ENCODE measurements around the gene KLHL22.
A peak's percentile ranks its signal among the peaks of the same experiment; 100 is the strongest.
"Not testable (repeated sequence)": the region's sequence is repeated elsewhere in the genome, so short reads cannot be mapped to it uniquely, and the experiment has no call there.

KLHL22 gene

DNA sequence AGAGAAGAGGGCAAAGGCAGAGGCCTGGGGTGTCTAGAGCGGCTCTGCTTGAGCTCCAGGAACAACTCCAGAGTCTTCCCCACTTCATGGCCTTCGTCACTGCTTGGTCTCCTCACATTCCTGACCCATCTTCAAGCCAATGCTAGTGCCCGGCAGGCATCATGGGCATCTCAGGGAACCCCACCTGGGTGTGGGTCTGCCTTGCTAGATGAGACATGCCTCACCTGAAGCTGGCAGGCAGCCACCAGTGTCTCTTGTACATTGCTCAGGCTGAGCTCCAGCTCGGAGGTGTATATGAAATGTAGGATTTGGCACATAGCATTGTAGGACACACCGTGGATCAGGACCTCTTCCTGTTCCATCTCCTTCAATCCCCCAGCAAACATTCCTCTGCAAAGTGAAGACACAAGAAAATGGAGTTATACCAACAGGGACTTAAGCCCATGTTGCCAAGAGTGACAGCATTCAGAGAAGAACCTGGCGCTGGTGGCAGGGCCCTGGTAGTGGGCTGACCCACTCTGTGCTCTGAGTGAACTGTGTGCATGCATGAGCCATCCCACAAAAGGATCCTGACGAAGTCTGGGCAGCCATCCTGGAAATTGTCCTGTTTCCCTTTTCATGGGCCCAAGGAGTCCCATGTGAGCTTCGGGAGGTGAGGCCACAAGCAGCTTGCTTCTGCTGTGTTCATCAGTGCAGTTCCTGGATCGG lies 24.3 kb downstream of the KLHL22 start:
- DNase-seq = no peak

DNA sequence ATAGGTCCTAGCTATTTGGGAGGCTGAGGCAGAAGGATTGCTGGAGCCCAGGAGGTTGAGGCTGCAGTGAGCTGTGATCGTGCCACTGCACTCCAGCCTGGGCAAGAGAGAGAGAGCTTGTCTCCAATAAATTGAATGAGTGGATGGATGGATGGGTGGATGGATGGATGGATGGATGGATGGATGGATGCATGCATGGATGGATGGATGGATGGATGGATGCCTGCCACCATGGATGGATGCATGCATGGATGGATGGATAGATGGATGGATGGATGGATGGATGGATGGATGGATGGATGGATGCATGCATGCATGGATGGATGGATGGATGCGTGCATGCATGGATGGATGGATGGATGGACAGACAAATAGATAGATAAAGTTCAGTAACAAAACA lies 25.1 kb downstream of the KLHL22 start:
- not testable (repeated sequence) for DNase-seq

DNA sequence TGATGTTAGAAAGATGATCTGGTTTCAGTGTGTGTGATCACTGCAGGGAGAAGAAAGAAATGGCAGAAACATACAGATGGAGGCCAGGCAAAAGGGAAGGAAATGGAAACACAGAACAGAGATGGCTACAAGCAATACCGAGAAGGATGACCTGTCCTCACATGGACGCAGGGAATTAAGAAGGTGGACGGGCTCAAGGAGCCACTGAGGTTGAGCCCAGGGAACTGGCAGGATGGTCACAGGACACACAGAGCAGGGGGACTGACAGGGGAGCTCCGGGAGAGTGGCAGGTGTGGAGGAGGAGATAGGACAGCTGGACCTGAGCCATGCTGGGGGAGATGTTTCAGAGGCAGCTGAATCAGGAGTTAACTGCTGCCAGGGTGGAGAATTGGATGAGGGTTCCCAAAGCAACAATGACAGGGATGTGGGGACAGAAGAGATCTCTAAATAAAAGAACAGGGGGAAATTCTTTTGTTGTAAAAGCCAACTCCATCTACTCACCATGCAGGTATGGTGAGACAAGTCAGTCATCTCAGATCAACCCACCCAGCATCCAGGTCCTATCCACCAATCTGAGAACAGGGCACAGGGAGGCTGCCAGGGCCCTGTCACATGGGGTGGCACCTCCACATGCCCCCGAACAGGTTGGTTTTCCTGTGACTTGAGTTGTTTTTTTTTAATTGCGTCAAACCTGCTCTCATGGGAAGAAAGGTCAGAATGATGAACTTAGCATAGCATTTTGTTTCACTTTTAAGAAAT lies 26.3 kb downstream of the KLHL22 start:
- no peak for DNase-seq

DNA sequence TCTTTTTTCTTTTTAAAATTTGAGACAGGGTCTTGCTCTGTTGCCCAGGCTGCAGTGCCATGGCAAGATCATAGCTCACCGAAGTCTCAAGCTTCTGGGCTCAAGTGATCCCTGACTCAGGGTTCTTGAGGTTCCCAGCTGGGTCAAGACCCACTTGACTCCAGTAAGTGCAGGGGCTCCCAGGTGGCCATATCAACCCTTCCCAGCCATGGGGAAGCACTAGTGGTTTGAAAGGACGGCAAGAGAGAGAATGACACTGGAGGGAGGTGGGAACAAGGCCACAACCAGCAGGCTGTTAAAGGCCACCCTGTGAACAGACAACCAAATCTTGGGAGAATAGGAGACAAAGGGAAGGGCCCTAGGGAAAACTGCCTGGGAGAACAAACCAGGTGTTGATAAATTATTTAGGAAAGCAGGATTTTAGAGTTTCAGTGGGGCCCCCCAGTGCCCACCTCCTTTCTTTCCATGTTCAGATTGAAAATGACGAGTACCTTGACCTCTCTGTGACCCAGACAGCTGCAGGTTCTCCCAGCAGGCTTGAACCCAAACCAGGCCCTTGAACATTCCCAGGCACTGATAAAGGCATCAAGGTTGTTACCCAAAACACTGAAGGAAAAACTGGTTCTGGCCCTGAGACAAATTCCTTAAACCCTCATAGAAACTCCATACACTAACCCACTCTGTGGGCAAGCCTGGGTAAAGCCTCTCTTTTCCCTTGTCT lies 28.8 kb downstream of the KLHL22 start:
- DNase-seq = no peak

DNA sequence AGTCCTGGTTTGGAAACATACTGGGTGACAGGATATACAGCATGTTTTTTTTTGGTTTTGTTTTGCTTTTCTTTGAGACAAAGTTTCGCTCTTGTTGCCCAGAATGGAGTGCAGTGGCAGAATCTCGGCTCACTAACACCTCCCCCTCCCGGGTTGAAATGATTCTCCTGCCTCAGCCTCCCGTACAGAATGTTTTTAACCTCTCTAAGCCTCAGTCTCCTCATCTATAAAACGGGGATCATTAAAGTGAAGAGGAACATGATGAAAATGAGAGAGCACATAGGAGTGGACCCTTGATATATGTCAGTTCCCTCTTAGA lies 29.9 kb downstream of the KLHL22 start:
- no peak for DNase-seq

DNA sequence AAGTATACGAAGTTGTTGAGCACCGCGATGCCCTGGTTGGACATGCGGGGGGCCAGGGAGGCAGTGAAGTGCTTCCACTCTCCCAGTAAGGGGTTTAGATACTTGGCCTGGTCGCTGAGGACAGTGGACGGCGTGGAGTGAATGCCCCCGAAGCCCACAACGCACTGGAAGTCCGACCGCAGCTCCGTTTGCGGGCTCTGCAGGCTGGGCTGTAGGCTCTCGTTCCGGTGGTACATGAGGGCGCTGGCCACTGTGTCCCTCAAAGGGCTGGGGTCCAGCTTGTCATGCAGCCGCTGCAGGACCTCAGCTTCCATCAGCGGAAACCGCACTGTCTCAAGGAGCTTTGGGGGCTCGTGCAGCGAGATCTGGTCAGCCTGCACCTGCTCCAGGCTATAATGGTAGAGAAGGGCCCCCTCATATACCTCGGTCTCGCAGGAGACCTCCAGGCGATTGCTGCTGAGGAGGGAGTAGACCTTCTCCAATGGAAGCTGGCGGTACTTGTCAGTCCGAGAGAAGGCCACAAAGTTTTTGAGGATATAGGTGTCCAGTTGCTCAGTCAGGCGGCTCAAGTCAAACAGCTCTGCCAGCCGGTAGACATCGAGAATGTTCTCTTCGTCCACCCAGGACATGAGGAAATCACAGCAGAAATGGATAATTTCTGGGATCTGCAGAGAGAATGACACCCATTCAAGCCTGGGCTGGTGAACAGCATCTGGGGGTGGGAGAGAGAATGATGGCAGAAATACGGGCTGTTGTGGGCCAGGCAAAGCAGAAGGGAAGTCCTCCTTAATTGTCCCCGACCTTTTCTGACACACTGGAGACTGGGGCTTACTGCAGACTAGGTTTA lies 30.5 kb downstream of the KLHL22 start:
- no peak for DNase-seq

DNA sequence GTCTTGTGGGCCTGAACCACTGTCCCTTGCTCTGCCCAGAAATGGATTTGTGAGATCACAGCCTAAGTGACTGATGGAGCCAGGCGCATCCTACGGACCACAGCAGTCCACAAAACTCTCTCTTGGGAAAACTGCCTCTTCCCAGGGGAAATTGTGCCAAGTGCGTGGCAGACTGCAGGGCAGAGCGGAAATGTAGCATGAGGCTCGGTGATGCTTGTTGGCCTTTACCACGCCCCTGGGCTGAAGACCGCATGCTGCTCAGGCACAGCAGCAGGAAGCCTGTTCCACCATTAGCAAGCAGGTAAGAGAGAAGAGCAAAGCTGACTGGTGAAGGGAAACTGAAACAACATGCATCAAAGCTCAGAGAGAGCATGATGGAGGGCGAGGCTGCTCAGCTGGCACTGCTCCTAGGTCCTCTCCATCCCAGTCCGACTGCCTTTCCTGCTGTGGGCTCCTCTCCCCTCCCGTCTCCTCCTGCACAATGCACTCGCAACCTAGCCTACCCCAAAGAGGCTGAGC lies 31.4 kb downstream of the KLHL22 start:
- no peak for DNase-seq

DNA sequence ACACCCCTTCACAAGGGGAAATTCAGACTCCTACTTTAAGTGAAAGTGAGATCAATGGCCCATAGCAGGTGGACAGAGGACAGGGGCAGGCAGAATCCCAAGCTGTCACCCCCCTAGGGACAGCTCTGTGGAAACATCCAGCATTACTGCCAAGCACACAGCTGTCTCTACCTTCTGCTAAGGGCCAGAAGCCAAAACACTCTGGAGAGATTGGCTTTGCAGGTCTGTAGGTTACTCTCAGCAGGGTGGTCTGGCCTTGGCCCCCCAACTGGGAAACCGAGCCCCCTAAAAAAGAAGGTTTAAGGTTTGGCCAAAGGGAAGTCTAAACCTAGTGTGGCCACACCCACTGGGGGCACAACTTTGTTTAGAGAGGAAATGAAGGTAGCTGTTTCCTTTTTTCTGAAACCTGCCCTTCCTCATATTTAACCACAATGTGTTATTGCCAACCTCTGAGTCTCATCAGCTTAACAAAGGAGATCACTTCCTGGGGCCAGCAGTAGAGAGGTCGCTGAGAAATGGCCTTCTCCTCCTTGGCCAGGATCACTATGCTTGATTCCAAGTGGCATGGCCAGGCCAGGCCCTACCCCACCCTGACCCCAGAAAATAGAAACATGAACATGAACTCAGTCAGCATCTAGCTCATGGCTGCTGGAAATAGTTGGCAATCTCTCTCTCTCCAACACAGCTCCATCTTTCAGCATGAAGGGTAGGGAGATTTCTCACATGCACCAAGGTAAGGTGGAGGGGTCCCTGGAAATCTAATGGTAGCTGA lies 32.1 kb downstream of the KLHL22 start:
- no peak for DNase-seq

DNA sequence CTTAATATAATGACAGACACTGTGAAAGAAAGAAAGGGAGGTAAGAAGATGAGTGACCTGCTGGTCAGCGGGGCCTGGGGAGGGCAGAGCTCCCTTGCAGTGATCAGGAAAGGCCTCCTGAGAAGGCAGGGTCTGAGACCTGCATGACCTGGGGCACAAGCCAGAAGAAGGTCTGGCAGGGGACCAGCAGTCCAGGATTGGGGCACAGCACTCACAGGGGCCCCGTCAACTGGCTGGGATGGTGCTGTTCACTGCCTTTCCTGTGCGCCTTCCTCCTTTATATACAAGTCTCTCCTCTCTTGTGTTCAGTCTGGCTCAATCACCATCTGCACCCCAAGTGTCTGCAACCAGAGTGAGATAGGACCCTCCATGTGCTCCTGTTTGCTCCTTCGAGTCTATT lies 35.7 kb downstream of the KLHL22 start:
- DNase-seq = no peak

DNA sequence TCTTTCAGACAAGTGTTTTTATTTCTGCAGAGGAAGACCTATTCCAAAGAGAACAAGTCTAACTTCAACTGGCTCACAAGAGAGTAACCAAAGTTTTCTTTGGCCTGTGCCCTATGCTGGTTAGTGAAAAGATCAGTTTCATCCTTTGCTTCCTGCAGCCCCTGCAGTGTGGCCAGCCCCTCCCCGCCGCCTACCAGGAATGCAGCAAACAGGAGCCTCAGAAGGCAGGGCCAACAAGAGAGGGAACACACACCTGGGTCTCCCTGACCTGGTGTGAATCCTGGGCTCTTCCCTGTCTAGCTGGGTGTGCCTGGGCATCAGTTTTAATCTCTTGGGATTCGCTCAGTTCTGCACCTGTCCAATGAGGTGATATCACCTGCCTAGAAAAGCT lies 36.4 kb downstream of the KLHL22 start:
- no peak for DNase-seq

DNA sequence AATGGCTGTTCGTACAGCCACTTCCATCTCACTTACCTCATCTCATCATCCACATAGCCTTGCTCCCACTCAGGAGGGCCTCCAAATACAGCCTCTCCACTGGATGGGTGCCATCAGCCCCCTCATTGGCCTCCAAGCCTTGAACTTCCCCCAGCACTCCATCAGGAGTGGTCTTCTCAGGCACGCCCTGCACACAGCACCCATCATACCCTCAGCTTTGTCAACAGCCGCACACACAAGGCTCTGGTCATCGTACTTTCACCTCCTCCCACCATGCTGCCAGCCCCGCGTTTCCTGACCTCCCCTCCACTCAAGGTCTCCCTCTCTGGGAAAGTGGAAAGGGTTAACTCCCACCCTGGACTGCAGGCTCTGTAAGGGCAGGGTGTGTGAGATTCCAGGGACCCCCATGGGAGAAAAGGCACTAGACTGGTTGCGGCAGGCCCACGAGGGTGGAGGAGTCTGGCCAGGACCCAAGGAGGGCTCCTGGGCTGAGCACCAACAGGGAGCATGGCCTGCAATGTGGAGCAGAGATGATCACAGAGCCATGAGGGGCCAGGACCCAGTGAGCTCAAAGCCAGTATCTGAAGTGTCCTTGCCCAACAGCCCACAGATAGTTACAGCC lies 37.0 kb downstream of the KLHL22 start:
- DNase-seq = no peak

DNA sequence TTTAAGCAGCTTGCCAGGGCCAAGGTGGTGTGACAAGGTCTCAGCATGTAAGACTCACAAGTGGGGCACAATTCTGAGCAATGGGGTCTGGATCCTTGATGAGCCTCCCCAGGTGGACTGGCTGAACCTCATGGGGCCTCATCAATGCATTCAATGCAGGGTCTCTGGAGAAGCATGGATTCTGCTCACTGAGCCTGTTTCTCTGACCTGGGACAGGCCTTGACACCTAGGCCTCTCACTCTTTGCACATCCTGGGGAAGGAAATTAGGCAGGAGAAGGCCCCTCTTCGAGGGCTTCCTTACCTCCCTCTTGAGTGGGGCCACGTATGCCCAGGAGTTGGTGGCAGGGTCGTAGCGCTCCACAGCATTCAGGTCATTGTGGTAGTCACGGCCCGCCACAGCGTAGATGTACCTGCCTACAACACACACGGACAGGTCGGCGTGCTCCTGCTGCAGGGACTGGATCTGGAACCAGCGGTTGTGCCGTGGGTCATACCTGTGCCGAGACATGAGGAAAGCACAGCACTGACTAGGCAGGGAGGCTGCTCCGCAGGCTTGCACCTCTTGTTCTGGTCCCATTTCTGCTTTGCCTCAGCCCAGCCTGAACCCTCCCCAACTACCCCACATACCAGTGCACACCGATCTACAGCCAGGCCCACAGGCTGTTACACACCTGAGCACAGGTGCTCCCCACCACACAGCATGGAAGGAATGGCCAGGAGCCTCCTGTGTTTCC lies 37.9 kb downstream of the KLHL22 start:
- no peak for DNase-seq

DNA sequence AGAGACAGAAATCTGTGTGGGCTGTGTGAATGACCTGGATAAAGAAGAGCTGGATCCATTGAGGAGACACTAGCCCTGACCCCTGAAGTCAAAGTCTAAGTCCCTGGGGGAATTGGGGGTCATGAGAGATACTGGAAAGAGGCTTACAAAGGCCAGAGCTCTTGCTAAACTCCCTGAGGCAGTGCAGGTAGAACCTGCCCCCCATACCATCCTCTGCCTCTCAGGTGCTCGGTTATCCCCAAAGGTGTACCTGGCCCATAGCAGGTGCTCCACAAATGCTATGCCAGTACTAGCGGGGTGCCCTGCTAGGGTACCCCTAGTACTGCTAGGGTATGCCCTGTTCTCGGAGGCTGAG lies 38.9 kb downstream of the KLHL22 start:
- DNase-seq = no peak

DNA sequence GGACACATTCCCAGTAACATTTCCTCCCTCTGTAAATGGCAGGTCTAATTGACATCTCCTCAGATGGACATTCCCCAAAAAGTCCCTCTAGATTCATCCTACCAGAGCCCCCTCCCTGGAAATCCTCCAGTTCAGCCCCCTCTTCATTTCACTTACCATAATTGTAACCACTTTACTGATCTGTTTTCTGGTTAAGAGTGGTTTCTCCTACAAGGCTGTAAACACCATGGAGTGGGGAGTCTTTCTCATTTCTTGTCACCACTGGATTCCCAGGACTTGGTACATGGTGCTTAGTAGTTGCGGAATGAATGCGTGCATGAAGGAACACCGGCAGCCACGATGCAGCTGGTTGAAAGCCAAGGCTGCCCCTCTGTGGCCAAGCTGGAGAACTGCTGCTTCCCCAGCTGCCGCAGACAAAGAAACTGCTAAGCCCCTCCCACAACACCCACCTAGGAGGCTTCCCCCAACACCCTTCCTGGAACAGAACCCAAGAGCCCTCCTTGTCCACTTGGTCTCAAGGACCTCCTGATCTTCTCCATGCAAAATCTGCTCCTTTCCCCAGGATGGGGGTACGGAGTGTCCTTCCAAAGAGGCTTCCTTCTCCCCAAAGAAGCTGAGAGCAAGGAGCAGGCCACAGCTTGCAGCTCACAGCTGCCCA lies 39.4 kb downstream of the KLHL22 start:
- DNase-seq = peak in 48 of 56 donors; percentile 10 to 75 (median 45)

DNA sequence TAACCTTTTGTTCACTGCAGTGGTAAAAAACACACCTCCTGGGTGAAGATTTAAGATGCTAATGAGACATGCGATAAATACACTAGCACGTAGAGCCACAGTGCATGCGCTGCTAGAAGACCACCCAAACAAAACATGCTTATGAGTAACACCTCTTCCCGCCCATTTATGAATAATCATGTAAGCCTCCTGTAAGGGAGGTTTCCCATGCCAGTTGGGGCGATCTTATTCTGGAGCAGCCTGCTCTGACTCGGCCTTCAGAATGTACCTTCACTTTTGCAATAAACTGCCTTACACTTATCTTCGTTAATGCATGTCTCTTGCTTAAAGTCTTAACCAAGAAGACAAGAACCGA lies 39.9 kb downstream of the KLHL22 start:
- DNase-seq = no peak

DNA sequence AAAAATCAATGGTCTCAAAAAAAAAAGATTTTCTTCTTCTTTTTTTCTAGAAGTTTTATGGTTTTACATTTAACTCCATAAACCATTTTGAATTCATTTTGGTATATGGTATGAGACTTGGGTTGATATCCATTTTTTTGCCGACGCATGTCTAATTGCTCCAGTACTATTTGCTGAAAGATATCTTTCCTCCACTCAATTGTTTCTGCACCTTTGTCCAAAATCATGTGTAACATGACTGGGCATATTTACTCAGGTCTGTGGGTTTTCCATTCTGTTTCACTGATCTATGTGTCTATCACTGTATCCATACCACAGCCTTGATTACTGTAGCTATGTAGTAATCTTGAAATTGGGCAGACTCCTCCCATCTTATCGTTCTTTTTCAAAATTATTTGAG lies 42.4 kb downstream of the KLHL22 start:
- DNase-seq = no peak

DNA sequence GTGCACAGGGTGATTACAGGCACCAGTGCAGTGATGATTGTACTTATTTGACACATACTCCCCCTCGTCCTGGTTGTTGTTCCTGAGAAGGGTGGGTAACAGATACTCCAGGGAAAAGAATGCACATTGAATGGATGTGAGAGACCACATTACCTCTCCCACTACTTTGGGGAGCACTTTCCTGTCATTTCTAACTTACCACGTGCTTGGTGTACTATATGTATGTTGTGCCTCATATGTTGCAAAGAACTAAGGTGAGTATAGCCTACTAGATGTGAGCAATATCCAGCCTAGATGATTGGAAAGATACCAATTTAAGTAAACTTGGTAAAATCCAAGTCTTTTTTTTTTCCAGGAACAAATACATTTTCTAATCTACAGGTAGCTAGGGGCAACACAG lies 43.7 kb downstream of the KLHL22 start:
- DNase-seq = no peak

DNA sequence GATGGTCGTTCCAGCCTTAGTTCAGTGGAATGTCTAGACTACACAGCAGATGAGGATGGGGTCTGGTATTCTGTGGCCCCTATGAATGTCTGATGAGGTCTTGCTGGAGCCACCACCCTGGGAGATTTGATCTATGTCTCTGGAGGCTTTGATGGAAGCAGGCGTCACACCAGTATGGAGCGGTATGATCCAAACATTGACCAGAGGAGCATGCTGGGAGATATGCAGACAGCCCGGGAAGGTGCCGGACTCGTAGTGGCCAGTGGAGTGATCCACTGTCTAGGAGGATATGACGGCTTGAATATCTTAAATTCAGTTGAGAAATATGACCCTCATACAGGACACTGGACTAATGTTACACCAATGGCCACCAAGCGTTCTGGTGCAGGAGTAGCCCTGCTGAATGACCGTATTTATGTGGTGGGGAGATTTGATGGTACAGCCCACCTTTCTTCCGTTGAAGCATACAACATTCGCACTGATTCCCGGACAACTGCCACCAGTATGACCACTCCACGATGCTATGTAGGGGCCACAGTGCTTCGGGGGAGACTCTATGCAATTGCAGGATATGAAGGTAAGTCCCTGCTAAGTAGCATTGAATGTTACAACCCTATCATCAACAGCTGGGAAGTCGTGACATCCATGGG lies 44.3 kb downstream of the KLHL22 start:
- not testable (repeated sequence) for DNase-seq

DNA sequence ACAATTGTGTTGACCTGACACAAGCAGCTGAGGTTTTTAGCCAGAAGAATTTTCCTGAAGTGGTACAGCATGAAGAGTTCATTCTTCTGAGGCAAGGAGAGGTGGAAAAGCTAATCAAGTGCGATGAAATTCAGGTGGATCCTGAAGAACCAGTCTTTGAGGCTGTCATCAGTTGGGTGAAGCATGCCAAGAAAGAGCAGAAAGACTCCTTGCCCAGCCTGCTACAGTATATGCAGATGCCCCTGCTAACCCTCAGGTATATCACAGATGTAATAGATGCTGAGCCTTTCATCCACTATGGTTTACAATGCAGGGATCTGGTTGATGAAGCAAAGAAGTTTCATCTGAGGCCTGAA lies 45.1 kb downstream of the KLHL22 start:
- DNase-seq = no peak
